ENCODE measurements around the gene GTF2IRD2.
"Not testable (repeated sequence)": the region's sequence is repeated elsewhere in the genome, so short reads cannot be mapped to it uniquely, and the experiment has no call there.

Gene GTF2IRD2

DNA sequence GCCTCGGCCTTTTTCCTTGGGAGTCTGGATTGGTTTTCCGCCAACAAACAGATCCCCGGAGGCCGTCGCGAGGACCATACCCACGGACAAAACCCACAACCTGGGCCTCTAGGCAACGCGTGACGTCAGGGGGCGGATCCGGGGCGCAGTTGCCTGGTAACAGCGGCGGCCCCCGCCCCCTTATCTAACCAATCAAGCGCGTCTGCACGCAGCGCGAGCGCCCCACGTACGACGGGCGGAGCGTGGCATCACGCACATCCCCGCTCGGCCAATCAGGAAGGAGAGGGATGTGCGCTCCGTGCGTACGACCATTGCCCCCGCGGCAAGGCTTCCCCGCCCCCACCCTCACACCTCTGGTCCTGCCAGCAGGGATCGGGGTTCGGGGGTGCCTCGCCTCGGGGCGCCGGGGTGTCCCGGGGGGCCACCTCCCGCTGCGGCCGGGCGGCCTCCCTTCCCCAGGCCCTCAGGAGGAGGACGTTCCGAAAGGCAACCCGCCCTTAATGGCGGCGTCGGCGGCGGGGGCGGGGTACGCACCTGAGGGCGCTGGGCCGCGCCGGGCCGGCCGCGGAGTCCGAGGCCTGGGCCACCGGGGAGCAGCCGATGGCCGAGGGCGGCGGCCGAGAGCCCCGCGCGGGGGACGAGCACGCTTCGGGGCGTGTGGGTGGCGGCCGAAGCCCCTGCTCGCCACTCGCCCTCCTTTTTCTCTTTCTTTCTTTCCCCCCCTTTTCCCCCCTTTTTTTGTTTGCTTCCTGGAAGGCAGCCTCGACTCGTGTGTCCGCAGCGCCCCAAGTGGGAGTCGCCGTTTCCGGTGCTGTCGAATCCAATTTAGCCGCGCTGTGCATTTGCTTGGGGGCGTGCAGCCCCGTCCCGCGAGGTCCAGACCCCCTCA lies at the start of gene GTF2IRD2:
TSS of gene GTF2IRD2 (minus strand) at position 773 of the 889 bp plus-strand sequence. CDS start 15,227 bp downstream, outside the sequence.
- not testable (repeated sequence) for DNase-seq

DNA sequence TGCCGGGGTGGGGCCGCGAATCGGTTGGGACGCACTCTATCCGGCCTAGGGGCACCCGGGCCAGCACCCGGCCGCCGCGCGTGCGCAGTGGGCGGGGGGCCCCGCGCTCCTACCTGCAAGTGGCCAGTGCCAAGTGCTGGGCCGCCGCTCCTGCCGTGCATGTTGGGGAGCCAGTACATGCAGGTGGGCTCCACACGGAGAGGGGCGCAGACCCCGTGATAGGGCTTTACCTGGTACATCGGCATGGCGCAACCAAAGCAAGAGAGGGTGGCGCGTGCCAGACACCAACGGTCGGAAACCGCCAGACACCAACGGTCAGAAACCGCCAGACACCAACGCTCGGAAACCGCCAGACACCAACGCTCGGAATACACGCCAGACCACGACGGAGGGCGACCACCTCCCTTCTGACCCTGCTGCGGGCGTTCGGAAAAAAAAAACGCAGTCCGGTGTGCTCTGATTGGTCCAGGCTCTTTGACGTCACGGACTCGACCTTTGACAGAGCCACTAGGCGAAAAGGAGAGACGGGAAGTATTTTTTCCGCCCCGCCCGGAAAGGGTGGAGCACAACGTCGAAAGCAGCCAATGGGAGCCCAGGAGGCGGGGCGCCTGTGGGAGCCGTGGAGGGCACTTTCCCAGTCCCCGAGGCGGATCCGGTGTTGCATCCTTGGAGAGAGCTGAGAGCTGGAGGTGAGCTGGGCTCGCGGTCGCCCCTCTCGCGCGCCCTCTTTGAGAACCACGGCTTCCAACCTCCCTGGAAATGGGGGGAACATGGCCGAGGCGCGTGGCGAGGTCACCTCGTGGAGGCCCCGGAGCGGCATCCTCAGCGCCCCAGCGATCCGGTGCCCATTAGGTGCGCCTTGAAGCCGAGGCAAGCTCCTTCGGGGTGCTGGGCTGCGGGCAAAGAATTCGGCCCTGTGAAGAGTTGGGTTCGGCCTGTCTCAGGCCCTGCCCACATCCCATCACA lies 39.0 kb upstream of the GTF2IRD2 start:
- DNase-seq = peak; percentile 64

DNA sequence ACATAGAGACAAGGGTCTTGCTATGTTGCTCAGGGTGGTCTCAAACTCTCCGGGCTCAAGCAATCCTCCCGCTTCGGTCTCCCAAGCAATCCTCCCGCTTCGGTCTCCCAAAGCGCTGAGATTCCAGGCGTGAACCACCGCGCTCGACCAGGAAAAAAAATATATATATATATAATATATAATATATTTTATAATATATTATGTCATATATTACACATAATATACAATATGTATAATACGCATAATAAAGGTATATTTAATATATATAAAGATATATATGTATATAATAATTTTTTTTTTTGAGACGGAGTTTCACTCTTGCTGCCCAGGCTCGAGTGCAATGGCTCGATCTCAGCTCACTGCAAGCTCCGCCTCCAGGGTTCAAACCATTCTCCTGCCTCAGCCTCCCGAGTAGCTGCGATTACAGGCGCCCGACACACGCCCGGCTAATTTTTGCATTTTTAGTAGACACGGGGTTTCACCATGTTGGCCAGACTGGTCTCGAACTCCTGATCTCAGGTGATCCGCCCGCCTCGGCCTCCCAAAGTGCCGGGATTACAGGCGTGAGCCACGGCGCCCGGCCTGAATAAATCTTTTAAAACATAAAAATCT lies 38.2 kb upstream of the GTF2IRD2 start:
- DNase-seq = not testable (repeated sequence)

DNA sequence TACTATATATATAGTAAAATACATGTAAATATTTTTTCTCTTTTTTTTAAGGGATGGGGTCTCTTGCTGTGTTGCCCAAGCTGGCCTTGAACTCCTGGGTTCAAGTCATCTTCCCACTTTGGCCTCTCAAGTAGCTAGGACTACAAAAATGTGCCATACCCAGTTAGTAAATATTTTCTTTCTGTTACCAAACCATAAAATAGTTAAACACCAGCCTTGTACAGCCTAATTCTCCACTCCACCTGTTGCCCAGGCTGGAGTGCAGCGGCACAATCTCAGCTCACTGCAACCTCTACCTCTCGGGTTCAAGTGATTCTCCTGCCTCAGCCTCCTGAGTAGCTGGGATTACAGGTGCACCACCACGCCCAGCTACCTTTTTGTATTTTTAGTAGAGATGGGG lies 33.9 kb upstream of the GTF2IRD2 start:
- not testable (repeated sequence) for DNase-seq

DNA sequence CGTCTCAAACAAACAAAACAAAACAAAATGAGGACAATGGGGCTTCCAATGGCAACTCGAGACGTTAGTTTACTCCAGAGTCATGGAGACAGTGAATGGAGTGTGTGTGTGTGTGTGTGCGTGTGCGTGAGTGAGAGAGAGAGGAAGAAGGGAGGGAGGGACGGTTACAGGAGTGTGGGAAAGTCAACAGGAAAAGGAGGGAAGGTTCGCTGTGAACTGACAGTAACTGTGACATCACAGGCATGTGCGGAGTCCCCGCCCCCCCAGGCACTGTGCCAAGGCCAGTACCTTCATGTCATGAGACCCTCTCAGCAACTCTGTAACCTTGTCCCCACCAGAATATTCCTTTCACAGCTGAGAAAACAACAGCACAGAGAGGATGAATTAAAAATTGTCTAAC lies 30.7 kb upstream of the GTF2IRD2 start:
- not testable (repeated sequence) for DNase-seq

DNA sequence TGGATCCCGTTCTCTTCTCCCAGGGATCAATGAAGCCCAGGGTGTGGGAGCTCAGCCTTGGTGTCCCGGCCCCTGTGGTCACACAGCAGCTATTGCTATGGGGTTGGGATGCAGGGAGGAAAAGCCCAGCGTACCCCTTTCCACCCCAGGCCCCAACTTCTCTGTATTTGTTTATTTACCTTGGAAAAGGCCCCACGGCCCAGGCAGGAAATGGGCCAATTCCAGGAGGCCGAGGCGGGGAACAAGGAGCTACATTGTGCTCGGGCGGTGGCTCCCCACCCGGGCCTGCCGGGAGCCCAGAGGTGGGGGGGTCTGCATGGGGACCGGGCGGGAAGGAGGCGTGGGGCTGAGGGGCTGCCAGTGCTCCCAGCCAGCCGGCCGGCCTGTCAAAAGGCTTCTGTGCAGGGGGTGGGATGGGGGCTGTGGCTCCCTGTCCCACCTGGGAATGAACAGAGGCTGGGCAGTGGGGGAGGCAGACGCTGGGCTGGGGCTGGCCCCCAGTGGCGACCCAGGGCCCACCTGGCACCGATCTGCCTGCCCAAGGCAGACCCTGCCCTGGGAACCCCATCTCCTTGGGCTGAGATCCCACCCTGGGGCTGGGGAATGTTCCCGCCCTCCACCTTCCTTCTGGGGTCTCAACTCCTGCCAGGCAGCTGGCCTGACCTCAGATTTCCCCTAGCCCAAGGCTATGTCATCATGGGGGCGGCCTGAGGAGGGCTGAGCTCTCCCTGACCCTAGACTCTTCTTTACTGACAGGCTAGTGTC lies 23.5 kb upstream of the GTF2IRD2 start:
- not testable (repeated sequence) for DNase-seq

DNA sequence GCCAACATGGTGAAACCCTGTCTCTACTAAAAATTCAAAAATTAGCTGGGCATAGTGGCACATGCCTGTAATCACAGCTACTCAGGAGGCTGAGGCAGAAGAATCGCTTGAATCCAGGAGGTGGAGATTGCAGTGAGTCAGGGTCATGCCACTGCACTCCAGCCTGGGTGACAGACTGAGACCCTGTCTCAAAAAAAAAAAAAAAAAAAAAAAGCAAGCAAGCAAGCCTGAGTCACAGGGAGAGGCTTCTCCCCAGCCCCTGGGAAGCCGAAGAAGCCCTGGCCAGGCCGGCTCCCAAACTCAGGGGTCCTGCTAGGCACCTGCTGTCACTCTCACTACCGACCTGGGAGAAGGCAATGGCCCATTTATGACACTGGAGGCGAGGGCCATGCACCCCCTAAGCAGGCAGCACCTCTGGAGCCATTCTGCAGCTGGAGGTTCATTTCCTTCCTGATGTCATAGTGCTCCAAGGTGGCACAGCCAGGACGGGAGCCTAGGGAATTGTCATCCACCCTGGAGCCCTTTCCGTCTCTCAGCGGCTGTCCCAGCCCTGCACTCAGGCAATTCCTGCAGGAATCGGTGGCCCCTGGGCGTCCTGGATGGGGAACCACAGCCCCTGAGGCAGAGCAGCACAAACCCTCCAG lies 22.8 kb upstream of the GTF2IRD2 start:
- not testable (repeated sequence) for DNase-seq

DNA sequence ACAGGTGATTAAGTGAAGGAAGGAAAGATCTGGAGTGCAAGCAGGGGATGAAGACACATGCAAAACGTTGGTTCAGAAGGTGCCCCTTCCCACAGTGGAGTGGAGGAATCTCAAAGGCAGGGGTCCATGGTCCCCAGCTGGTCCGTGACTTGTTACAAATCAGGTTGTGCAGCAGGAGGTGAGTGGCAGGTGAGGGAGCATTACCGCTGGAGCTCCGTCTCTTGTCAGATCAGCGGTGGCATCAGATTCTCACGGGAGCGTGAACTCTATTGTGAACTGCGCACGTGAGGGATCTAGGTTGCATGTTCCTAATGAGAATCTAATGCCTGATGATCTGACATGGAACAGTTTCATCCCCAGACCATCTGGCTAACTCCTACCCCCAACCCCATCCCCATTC lies 21.1 kb upstream of the GTF2IRD2 start:
- not testable (repeated sequence) for DNase-seq

DNA sequence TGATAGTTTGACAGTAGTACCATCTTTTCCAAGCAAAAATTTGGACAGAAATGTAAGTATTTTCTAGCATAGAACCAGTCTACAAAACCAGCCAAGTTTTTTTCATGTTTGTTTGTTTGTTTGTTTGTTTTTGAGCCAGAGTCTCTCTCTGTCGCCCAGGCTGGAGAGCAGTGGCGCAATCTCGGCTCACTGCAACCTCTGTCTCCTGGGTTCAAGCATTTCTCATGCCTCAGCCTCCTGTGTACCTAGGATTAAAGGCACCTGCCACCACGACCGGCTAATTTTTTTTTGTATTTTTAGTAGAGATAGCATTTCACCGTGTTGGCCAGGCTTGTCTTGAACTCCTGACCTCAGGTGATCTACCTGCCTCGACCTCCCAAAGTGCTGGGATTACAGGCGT lies 14.4 kb upstream of the GTF2IRD2 start:
- not testable (repeated sequence) for DNase-seq

DNA sequence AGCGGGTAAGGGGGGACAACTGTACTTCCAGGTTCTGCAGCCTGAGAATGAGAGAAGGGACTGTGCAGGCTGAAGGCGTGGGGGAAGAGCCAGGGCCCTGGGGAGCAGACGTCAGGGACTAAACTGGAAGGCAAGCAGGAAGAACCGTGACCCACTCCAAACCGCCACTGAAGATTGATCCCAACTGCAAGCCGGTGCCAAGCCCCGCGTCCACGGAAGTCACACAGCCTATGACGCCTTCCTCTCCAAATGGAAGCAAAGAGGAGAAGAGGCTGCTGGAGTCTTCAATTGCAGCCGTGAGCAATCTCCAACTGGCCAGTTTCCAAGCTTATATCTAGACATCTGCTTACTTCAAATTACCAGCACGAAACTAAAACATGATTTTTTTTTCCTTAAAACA lies 1.6 kb downstream of the GTF2IRD2 start:
- DNase-seq = not testable (repeated sequence)

DNA sequence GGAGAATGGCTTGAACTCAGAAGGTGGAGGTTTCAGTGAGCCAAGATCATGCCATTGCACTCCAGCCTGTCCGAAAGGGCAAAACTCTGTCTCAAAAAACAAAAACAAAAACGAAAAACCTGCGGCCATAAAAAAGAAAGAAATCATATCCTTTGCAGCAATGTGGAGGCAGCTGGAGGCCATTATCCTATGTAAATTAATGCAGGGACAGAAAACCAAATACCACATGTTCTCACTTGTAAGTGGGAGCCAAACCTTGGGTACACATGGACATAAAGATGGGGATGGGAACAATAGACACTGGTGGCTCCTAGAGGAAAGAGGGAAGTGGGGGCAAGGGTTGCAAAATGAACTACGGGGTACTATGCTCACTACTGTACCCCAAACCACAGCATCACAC lies 21.0 kb downstream of the GTF2IRD2 start:
- DNase-seq = not testable (repeated sequence)

DNA sequence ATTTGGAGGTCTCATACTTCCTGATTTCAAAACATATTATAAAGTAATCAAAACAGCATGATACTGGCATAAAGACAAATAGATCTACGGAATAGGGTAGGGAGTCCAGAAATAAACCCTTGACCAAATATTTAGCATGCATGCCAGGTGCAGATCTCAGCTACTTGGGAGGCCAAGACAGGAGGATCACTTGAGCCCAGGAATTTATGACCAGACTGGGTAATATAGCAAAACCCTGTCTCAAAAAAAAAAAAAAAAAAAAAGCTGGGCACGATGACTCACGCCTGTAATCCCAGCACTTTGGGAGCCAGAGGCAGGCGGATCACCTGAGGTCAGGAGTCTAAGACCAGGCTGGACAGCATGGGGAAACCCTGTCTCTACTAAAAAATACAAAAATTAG lies 21.4 kb downstream of the GTF2IRD2 start:
- DNase-seq = not testable (repeated sequence)

DNA sequence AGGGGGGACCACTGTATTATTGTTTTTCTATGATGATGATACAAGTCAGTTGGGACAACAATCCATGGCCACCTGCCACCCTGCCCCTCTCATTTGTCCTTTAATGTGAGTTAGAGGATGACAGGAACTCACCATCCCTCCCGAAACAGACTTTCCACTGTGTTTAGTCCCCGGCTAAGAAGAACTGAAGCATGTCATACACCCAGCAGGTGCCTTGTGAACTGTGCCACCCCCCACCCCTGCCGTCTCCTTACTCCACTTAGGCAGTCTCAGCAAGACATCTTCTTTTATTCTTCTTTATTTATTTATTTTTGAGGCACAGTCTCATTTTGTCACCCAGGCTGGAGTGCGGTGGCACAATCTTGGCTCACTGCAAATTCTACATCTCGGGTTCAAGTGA lies 30.1 kb downstream of the GTF2IRD2 start:
- not testable (repeated sequence) for DNase-seq

DNA sequence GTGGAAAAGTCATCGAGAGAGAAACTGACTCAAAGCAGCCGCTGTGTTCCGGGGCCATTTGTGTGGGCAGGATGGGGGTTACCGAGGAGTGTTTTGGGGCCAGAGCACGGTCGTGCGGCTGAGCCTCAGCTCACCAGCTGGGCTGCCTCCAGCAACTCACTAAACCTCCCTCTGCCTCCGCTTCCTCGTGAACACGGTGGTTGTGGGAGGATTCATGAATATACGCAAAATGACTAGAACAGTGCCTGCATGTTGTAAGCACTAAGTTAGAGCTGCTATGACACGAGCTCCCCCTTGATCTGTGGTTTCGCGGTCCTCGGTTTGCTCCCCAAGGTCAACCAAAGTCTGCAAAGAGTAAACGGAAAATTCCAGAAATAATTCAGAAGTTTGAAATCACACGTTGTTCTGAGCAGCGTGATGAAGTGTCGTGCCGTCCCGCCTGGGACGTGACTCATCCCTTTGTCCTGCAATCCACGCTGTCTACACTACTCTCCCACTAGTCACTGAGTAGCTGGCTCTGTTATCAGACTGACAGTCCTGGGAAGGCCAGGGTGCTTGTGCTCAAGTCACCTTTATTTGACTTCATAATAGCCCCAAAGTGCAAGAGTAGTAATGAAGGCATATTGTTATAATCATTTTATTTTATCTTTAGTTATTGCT lies 31.1 kb downstream of the GTF2IRD2 start:
- not testable (repeated sequence) for DNase-seq

DNA sequence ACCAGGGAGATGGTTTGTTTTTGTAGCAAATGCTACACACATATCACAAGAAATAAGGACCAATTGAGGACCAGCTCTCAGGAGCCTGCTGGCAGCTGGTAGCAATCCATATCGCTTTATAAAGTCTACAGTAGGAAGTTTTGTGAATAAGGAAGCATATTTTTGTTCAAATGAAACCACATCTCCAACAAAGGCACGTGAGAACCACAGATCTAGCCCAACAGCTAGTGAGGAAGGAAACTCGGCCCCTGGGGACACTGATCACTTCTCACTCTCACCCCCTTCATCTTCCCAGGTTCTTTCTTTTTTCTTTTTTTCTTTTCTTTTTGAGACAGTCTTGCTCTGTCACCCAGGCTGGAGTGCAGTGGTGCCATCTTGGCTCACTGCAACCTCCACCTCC lies 35.5 kb downstream of the GTF2IRD2 start:
- not testable (repeated sequence) for DNase-seq

DNA sequence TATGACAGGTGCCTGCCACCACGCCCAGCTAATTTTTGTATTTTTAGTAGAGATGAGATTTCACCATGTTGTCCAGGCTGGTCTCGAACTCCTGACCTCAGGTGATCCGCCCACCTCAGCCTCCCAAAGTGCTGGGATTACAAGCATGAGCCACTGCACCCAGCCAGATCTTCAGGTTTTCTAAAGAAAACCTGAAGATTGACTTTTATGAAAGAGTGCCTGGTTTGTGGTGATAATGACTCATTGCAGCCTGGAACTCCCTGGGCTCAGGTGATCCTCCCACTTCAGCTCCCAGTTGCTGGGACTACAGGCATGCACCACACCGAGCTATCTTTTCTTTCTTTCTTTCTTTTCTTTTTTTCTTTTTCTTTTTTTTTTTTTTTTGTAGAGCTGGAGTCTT lies 52.8 kb downstream of the GTF2IRD2 start:
- DNase-seq = not testable (repeated sequence)

DNA sequence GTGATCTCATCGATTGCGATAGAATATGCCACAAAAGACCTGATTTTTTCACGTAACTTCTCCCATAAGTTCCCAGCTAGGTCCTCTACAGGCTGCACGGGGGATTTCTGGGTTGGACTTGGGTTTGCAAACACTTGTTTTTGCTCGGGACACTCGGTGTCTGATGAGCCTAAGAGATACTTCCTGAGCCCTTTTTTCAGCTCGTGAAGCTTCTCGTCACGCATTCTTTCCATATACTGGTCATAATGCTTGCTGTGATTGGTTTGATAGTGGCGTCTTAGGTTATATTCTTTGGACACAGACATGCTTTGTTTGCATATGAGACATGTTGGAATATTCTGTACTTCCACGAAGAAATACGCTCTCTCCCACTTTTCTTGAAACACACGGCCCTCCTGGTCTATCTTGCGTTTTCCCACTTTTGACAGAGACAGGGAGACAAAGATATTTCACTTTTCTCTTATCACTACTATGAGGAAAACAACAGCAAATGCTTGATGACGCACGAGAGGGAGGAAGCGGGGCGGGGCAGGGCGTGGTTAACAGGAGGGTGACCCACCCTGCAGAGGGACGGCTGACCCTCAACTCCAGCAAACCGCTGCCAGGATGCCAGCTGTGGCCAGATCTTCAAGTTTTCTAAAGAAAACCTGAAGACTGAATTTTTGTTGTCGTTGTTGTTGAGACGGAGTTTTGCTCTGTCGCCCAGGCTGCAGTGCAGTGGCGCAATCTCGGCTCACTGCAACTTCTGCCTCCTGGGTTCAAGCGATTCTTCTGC lies 53.4 kb downstream of the GTF2IRD2 start:
- not testable (repeated sequence) for DNase-seq

DNA sequence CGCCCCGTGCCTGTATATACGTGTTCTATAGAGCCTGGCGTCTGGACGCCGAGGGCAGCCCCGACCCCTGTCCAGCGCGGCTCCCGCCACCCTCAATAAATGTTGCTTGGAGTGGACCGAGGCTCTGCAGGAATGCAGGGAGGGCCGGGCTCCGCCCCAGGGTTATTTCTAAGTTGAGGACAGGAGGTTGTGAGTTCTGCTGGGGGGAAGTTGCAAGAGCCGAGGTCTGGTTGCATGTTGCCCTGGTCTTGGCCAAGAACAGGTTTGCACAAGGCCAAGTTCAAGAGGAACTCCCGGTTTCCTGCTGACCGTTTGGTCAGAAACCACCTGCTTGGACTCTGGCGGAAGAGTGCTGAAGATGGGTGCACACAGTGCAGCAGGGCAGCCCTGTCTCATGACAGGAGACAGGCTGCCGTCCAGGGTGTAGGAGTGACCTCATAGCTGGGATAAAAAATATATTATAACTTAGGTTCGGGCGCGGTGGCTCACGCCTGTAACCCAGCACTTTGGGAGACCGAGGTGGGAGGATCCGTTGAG lies 62.1 kb downstream of the GTF2IRD2 start:
- not testable (repeated sequence) for DNase-seq

DNA sequence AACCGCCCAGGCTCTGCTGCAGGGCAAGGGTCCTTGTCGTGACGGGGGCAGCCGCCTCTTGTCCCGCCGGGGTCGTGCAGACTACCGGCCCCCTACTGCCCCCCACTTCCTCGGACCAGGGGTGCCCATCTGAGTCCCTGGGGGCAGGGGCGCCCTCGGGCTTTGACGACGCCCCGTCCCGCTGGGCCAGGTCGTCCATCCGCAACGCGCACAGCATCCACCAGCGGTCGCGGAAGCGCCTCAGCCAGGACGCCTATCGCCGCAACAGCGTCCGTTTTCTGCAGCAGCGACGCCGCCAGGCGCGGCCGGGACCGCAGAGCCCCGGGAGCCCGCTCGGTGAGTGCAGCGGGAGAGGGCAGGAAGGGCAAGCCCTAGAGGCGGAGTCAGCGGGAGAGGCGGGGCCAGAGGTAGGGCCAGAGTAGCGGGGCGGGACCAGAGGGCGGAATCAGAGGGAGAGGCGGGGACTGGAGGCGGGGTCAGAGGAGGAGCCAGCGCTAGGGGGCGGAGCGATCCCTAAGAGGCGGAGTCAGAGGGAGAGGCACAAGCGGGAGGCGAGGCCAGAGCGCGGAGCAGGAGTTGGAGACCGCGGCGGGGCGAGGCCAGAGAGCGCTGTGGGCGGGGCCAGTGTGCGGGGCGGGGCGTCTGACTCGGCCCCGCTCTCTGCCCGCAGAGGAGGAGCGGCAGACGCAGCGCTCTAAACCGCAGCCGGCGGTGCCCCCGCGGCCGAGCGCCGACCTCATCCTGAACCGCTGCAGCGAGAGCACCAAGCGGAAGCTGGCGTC lies 62.8 kb downstream of the GTF2IRD2 start:
- peak; percentile 95 for DNase-seq
